Kidney glomerular epithelial cell (primary cell): Measurements from ENCODE around the gene SRGAP1.

Experiments
- DNase-seq: peaks from one replicate; lab custom pipeline; 2025; lab: John Stamatoyannopoulos, UW

The SRGAP1 gene

DNA sequence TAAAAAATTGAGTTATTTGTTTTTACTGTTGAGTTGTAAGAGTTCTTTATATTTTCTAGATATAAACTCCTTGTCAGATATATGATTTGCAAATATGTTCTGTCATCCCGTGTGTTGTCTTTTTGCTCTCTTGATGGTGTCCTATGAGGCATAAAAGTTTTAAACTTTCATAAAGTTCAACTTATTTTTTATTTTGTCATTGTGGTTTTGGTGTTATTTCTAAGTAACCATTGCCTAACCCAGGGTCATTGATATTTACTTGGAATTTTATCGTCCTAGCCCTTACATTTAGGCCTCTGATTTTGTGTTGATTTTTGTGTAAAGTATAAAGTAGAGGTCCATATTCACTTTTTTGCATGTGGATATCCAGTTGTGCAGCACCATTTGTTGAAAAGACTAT is 63.1 kb downstream of the SRGAP1 start:
- DNase-seq: no peak

- no peak for DNase-seq
Measured at GRCh38 chr12:63909746-63910145, 65.2 kb downstream of the SRGAP1 start.

DNA sequence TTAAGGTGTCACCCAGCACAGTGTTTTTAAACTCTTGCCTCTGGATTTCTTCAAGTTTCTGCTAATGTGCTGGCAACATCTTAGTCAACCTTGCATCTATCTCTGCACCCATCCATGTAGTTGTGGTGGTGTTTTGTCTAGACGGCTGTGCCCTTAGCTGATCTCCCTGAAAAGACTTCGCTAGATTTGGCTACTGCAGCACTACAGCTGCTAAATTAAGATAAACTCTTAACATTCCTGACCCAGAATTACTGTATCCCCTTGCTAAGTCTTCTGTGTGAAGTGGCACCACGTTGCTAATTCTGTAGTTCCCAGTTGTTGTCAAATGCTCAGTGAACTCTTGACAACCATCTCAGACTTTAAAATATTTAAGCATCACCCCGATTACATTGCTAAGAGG is 66.8 kb downstream of the SRGAP1 start:
- DNase-seq: no peak

DNA sequence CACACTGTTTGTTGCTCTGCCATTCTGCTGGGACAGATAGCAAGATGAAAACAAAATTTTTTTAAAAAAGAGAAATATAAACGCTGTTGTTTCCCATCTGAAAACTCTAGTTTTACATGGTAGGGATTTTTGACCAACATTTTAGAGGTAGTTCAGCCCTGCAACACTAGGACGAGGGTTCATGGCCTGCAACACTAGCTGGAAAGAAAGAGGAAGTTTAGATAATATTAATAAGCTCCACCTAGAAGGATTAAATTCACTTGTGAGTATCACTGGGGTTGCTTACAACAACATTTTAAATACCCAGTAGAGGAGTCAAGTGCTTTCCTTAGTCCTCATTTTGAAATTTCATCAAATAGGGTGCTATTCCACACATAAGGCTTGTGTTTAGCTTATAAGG is 68.2 kb downstream of the SRGAP1 start:
- DNase-seq: no peak

DNA sequence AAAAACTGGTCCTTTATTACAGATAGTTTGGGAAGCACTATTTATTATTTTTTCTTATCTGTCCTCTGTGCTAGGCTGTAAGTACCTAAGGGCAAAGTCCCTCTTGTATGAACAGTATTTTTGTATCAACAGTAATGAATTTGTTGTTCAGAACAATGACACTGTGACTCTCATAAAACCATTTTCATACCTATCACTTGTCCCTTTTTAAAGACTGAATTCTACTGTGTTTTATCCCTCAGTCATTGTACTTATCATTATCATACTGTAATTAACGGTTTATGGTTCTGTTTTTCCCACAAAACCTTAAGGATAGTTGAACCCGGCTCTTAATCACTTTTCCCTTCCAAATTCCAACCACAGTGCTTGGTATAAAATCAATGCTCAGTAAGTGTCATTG is 69.4 kb downstream of the SRGAP1 start:
- DNase-seq: no peak

GRCh38 chr12:63915105-63915800 is 70.8 kb downstream of the SRGAP1 start:
- peak; percentile 49 for DNase-seq

- DNase-seq: no peak
Measured at GRCh38 chr12:63916561-63917476, 72.3 kb downstream of the SRGAP1 start.

DNA sequence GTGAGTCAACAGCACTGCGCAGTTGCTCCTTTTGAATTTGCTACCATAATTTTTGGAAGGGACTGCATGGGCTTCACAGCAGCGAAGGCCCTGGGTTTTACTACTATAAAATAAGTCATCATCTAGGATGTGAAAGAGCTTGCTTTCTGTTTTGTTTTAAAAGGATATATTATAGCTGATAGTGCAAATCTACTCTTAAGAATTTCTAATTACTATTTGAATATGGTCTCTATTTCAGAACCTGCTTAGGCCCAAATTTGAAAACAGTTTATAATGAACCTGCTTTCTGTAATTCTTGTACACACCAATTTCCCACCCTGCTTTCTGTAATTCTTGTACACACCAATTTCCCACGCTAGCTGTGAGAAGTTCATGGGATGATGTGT is 73.0 kb downstream of the SRGAP1 start:
- DNase-seq: no peak

DNA sequence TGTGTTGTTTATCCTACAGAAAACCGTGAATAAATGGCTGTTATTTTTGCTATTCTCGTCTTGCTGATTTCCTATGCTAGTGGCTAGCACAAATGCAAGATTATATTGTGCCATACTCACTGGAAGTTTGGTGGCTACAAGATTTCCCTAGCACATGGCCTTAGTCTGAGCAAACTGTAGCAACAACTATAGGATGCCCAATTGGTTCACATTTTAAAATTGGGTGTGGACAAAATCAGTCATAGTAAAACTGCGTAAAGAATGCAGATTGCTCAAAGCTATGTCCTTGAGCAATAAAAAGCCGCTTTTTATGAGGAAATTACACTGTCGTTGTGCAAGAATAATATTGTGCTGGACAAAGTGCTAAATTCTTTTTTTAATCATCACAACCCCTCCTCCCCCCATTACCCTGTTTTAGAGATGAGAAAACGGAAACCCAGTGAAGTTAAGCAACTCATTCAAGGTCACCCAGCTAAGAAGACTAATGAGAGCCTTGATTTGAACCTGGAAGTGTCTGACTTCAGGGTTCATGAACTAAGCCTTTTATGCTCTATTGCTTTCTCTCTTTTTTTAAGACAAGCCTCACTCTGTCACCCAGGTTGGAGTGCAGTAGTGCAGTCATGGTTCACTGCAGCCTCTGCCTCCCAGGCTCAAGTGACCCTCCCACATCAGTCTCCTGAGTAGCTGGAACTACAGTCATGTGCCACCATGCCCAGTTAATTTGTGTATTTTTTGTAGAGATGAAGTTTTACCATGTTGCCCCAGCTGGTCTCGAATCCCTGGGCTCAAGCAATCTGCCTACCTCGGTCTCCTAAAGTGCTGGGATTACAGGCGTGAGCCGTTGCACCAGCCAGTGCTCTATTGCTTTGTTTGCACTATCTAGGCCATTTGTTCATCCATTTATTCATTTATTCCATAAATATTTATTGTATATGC is 73.6 kb downstream of the SRGAP1 start:
- DNase-seq: peak; percentile 89

- peak; percentile 80 for DNase-seq
Measured at GRCh38 chr12:63918800-63919300, 74.3 kb downstream of the SRGAP1 start.

DNA sequence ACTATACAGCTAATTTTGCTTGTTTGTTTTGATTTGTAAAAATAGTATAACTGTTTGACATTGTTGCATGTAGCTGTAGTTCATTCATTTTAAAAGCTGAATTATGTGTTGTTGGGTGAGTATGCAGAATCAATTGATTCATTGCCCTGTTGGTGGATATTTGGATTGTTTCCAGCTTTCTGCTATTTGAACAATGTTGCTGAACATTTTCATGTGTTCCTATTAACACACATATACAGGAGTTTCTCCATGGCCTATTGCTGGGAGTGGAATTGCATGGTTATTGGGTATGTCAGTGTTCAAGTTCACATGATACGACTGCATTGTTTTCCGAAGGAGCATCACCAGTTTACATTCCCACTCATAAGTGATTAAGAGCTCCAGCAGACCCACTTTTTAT is 75.3 kb downstream of the SRGAP1 start:
- DNase-seq: no peak

DNA sequence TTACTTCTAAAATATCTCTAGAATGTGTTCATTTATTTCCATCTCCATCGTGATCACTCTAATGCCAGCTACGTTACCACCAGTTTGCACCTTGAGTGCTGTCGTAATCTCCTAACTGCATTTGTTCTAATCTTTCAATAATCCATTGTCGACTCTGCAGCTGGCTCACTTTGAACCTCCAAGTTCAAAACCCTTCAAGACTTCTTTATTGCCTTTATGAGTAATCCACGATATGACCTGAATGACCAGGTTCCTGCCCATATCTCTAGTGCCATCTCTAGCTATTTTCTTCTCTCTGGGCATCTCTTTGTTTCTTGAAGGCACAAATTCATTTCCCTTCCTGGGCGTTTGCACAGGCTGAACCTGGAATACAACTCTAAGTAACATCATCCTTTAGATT is 76.7 kb downstream of the SRGAP1 start:
- DNase-seq: no peak

- peak; percentile 35 for DNase-seq
Measured at GRCh38 chr12:63922474-63922873, 78.0 kb downstream of the SRGAP1 start.

- DNase-seq: no peak
Measured at GRCh38 chr12:63924781-63925180, 80.3 kb downstream of the SRGAP1 start.

- no peak for DNase-seq
Measured at GRCh38 chr12:63927511-63927910, 83.0 kb downstream of the SRGAP1 start.

DNA sequence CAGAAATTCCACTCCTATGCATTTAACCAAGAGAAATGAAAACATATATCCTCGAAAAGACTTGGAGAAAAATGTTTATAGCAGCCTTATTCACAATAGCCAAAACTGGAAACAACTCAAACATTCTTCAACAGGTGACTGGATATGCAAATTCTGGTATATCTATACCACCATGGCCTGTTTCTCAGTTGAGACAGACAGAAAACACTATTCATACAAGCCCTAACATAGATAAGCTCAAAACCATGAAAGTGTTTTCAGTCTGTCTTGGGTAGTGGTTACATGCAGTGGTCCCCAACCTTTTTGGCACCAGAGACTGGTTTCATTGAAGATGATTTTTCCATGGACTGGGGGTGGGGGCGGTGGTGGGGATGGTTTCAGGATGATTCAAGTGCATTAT is 83.8 kb downstream of the SRGAP1 start:
- DNase-seq: no peak

- no peak for DNase-seq
Measured at GRCh38 chr12:63929426-63929825, 84.9 kb downstream of the SRGAP1 start.

DNA sequence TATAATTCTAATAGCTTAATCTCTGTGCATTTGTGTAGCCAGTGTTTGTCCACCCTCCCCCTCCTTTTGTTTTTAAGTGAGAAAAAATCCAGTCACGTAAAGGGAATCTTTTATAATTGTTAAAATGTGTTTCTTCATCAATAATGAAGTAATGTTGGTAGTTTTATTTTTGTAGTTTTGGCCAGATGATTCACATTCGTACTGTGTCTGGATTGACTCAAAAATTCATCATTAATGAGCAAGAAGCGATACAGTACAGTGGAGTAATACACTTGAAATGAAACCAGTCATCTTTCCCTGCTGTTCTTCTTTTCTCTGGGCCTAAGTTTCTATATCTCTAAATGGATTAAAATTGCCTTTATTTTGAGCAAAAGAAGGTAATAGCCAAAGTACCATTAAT is 86.5 kb downstream of the SRGAP1 start:
- no peak for DNase-seq

DNA sequence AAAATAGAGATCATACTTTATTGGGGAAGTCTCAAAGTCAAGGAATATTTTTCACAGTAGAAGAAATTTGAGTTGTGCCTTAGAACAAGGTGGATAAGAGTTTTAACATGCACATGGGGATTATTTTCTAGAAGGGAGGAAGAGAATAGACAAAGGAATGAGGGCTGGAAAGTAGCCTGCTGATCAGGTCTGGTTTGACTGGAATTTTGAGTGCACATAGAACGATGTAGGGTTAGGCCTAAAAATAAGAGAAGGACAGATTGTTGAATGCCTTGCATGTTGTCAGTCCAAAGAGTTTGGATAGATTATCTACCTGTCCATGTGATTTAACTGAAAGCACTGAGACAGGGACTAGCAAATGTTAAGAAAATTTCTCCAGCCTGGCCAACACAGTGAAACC is 87.2 kb downstream of the SRGAP1 start:
- no peak for DNase-seq

- DNase-seq: no peak
Measured at GRCh38 chr12:63934936-63935335, 90.4 kb downstream of the SRGAP1 start.

GRCh38 chr12:63935361-63935760 is 90.9 kb downstream of the SRGAP1 start:
- DNase-seq: no peak
